ENCODE data around the gene RAP2B.
"Not testable (repeated sequence)": the region's sequence is repeated elsewhere in the genome, so short reads cannot be mapped to it uniquely, and the experiment has no call there.

RAP2B gene

GRCh38 chr3:153161714-153162512 lies at the start of gene RAP2B:
Gene RAP2B, plus strand, starts transcription at chr3:153162226. Its CDS starts 468 bp downstream, at chr3:153162694.
- FAIRE-seq: no peak

- FAIRE-seq: no peak
Observed at GRCh38 chr3:153113541-153113940, 48.5 kb upstream of the RAP2B start.

DNA sequence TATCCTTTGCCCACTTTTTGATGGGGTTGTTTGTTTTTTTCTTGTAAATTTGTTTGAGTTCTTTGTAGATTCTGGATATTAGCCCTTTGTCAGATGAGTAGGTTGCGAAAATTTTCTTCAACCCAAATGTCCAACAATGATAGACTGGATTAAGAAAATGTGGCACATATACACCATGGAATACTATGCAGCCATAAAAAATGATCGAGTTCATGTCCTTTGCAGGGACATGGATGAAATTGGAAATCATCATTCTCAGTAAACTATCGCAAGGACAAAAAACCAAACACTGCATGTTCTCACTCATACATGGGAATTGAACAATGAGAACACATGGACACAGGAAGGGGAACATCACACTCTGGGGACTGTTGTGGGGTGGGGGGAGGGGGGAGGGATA lies 47.8 kb upstream of the RAP2B start:
- FAIRE-seq: not testable (repeated sequence)

GRCh38 chr3:153115326-153115725 lies 46.7 kb upstream of the RAP2B start:
- FAIRE-seq: no peak

- FAIRE-seq: no peak
Observed at GRCh38 chr3:153127788-153128187, 34.2 kb upstream of the RAP2B start.

DNA sequence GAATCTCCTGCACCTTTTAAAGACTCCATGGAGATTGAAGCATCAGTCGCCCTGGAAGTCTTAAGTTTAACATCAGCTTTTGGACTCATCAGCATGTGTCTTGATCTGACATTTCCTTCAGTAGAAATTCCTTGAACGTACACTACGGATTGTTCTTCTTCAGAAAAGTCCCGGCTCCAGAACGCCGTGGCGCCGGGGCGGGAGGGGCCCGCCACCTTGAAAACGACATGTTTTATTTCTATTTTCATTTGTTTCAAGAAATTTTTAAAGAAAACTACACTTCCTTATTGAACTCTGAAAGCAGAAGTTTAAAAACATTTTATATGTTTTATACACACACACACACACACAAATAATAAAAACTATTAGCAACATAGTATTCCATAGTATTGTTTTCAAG lies 32.6 kb upstream of the RAP2B start:
- FAIRE-seq: no peak

GRCh38 chr3:153129866-153130265 lies 32.2 kb upstream of the RAP2B start:
- FAIRE-seq: no peak

- no peak for FAIRE-seq
Observed at GRCh38 chr3:153130312-153130977, 31.6 kb upstream of the RAP2B start.

GRCh38 chr3:153137626-153138025 lies 24.4 kb upstream of the RAP2B start:
- FAIRE-seq: no peak

DNA sequence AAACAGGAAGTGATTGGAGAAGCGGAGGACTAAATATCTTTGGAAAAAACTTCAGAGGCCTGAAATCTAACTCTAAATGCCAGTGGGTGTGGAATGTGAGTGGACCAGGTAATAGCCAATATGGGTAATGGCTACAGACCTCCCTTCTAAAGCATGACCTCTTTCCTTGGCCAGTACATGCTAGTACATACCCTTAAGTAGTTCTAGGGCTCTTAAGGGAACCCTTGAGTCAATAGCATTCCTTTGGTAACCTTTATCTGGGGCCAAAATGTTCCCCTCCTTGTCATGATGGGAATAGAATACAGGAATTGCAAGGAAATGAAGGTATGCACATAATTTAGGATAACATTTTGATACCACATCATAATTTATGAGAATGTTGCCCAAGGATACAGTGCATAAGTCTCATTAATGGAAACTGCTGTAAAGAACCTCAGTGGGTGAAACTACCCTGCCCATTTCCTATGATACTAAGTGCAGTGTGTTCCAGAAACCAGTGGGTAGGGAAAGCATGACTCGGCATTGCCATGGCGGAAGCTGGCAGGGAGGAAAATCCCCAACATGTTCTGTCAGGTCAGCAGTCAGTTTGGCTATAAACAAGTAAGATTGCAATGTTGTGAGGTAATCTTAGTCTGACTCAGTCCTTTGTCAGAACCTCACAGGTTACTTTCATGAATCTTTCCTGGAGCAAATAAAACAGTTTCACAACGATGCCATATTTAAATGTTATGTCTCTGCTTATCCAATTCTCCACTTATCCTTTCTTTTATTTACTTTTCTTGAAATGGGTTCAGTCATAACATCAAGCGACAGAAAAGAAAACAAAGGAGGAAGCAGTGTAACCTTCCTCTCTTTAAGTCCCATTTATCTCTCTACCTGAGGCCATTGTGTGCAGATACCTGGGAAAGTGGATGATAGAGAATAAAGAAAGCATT lies 23.5 kb upstream of the RAP2B start:
- no peak for FAIRE-seq

GRCh38 chr3:153142961-153143360 lies 19.1 kb upstream of the RAP2B start:
- no peak for FAIRE-seq

DNA sequence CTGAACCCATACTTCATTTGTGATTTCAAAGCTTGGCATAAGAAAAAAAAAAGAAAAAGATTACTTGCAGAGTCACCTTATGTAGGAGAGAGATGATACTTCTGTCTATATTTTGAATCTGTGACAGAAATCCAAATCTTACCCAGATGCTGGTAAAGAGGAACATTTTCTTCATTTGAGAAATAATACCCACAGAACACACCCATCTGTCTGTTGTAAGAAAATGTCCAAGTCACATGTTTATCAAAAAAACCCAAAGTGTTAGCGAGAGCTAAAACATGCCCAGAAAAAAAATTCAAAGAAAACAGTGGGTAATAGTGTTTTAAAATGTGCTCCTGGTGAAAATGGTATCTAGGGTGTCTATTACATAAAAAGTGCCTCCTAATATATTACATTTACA lies 18.0 kb upstream of the RAP2B start:
- no peak for FAIRE-seq

DNA sequence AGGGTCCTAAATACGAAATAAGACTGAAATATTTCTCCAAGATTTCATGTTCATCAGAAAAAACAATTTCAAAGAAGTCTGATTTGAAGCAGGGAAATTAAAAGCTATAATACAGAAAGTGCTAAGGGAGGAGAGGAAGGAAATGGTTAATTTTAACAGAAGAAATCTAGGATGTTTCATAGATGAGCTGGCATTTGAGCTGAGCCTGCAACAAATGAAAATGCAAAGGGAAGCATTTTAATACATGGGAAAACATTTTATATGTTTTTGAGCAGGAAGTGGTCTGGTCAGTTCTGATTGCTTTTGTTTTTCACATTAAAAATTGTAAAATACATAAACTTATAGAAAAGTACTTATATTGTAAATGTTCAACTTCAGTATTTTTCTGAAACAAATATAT lies 17.2 kb upstream of the RAP2B start:
- FAIRE-seq: no peak

GRCh38 chr3:153145454-153145853 lies 16.6 kb upstream of the RAP2B start:
- no peak for FAIRE-seq

DNA sequence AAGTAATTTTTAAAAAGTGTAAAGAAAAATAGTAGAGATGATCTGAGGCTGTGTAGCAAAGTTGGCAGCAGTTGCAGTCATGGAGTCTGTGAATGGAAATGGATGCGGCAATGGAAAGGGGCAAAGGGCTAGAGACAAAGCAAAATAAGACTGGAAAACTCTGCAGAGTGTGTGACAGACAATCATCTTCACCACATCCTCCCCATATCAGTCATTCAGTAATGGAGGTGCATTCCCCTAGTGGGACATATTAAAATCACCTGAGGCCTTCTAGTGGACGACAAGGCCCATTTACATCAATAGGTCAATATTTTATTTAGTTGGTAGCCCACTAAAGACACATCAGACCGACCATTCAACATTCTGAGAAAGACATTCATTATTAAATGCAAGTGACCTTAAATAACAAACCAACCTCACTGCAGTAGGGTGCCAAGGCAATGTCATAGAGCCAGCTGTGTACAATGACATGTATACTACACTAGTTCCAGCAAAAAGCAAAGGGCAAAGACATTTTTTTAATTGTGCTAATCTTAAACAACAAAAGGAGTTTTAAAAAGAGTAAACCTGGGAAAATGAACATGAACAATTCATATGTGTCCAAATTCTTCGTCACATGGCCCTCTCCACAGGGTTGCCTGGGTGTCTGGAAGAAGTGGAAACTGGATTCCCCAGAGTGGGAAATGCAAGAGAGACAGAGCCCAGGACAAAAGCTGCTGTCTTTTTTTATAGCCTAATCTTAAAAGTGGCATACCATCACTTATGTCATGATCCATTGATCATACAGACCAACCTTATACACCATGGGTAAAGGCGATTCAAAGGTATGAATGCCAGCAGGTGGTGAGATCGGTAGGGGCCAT lies 15.6 kb upstream of the RAP2B start:
- no peak for FAIRE-seq

DNA sequence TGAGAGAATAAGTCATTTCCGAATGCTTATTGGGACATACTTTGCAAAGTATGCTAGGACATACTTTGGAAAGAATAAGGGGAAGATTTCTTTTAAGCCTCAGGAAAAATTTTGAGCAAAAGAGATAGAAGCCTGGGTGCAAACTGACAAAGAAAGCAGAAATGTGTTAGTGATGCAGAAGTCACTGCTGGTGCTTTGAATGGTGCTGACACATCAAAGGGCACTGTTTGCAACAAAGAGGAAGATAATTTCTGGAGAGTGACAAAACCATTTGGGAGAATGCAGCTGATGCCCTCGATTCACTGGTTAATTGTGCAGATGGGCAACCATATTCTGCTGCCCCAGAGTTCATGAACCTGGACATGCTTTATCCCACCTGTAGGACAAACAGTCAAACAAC lies 11.0 kb upstream of the RAP2B start:
- no peak for FAIRE-seq

- not testable (repeated sequence) for FAIRE-seq
Observed at GRCh38 chr3:153155786-153156185, 6.2 kb upstream of the RAP2B start.

GRCh38 chr3:153158189-153158588 lies 3.8 kb upstream of the RAP2B start:
- no peak for FAIRE-seq

DNA sequence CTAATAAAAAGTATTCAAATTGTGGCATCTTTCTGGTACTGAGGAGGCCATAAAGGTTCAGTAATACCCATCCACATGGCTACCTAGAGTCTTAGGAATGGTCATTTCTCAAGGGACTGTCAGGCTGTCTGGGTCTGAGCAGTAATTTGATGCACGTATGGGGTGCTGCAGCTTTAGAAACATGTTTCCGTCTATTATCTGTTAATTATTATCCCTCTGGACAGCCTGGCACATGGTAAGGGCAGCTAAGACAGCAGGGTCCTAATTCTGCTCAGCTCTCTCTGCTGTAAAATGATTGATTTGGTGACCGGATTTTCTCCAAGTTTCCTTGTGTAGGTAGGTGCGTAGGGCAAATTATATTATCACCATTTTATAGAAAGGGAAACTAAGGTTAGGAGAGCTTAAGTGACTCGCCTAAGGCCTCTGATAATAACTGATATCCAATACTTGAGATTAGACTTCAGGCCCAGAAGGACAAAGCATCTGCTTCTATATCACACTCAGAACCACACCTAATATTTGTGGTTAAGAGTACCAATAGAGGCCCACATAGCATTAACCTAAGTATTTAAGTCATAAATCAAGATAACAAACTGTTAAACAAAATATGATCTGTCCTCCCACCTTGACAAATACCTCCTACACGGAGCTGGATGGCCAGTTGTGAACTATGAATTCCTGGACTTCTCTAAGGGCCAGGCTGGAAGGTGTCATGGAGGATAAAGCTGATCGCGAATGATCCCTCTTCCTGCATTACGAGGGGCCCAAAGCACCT lies 2.9 kb upstream of the RAP2B start:
- FAIRE-seq: no peak

DNA sequence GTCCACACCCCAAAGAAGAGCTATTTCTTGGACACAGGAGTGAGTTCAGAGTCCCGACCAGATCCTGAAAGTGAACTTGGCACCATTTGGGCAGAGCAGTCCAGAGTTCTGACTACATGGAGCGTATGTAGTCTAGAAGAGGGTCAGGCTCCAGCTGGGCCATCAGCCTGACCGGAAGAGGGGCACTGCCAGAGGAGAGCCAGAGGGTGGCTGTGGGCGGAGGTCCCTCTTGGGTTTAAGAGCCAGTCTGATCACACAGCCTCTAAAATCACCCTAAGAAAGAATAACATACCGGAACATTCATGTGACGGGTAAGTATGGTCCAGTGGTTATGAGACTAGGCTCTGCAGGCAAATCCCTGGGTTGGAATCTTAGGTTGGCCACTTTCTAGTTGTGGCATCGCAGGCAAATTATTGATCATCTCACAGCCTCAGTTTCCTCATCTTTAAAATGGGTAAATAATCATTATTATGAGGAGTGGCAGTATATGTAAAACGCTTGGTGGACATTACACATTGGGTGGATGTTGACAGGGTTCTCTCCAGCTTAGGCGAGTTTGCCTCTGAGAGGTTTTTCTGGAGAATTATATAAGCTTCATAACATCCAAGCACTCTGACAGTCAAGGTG lies 2.1 kb upstream of the RAP2B start:
- no peak for FAIRE-seq

Measured in A204.1 (cell line).